GM21423 (cell line): ENCODE measurements around the gene SNED1.
"Not testable (repeated sequence)": the region's sequence is repeated elsewhere in the genome, so short reads cannot be mapped to it uniquely, and the experiment has no call there.

ENCODE experiments used
- ATAC-seq: cut with Tn5 transposase; IDR thresholded peaks from one replicate; pipeline ENCODE4 v1.9.1; 2021; ENCODE audit warnings: mild to moderate bottlenecking, moderate library complexity; ENCODE audit not compliant: unreplicated experiment

SNED1 gene

DNA sequence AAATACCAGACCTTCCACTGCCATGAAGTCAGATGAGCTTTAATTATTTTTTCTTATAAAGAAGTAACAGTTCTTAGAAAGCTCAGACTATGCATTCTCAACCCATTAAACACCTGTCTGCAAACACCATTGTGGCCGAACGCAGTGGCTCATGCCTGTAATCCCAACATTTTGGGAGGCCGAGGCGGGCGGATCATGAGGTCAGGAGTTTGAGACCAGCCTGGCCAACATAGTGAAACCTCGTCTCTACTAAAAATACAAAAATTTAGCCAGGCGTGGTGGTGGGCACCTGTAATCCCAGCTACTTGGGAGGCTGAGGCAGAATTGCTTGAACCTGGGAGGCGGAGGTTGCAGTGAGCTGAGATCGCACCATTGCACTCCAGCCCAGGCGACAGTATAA, 106.2 kb downstream of the SNED1 start:
- ATAC-seq: not testable (repeated sequence)

DNA sequence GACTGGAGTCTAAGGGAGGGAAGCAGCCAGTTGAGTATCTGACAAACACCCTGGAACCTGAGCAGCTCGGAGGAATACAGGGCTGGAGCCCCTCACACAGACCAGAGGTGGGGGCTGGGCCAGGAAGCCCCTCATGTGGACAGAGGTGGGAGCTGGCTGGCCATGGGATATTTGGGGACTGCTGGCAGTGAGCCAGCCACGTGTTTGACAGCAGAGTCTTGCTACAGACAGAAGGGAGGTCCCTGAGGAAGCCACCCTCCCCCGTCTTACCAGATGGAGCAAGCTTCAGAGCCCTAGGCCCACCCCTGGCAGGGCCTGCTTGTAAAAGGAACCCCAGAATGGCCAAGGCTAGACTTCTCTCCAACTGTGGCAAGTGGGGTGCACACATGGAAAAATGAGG, 107.2 kb downstream of the SNED1 start:
- no peak for ATAC-seq

DNA sequence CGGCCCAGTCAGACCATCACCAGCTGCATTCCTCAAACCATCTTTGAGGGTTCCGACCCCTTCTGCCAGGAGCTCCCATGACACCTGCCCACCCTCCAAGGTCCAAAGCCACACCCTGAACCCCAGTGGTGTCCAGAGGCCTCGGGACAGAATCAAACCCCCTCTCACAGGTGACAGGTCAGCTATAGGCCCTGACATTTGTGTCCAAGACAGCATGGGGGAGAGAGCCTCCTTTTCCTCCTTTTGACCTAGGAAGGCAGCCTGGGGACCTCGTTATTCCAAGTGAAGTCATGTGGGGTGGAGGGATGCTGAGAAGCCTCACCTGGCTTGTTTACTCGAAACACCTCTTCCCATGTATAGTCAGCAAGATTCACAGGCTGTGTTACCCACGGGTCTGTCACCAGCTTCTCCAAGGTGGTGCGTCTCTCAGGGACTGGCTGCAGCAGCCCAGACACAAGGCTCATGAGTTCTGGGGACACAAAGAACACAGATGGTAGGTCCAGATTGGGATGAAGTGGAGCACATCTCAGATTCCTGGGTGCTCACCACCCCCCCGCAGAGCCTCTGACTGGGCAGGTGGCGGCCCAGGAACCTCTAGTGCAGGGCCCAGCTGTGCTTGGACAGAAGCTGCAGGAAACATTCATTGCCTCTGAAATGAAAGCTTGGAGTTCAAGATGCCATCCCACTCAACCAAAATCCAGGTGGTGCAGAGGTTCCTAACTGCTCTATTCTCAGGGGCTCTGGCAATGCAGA, 108.8 kb downstream of the SNED1 start:
- no peak for ATAC-seq

DNA sequence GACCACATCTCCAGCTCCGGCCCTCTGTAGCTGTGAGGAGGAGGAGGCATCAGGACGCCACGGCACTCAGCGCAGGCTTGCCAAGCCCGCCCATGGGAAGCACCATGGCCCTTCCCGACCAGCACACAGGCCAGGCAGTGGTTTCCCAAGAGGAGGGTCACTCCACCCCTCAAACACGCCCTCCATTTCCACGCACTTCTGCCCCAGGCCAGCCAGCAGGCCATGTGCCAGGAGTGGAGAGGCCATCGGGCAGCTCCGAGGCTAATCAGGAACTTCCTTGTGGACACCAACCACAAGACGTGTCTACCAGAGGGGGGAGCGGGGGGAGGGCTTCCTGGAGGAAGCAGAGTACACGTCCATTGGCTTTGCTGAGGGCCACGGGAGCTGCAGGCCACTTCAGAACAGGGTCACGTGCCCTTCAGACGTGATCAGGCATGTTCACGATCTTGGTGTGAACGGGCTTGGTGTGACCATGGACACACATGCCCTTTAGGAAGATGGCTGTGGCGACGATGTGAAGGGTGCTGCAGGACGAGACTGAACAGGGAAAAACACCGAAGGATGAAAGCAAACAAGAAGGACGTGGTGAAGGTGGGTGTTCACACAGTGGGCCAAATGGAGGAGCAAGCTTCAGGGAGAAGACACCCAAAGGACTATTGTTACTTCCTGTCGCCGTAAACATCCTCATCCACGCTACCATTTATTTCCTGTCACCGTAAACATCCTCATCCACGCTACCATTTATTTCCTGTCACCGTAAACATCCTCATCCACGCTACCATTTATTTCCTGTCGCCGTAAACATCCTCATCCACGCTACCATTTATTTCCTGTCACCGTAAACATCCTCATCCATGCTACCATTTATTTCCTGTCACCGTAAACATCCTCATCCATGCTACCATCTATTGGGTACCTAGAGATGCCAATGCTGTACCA, 110.1 kb downstream of the SNED1 start:
- no peak for ATAC-seq

DNA sequence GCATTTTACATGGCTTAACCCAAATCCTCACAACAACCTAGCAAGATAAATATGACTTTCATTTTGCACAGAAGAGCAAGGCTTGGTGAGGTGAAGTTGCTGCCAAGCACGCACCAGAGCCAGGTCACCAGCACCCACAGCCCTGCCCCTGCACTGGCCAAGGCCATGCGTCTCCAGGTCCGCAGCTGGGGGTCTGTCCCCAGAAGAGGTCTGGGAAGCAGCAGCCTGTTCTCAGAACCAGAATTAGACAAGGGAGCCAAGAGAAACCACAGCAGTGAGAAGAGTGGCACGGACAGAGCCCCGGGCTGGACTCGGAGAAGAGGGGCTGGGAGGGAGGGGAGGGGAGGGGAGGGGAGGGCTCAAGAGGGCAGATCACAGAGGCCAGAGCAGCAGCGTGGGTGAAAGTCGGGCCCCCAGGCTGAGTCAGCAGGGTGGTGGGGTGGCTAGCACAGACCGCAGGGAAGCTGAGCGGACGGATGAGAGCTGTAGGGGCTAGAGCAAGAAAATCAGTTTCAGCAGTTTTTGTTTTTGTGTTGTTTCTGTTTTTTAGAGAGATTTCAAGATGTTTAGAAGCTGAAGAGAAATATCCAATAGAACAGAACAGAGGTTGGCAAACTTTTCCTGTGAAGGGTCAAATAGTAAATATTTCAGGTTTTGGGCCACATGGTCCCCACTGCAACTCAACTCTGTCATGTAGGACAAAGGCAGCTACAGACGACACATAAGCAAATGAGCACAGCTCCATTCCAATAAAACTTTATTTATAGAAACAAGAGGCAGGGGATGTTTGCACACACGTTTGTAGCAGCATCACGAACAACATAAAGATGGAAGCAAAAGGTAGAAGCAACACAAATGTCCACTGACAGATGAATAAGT, 111.0 kb downstream of the SNED1 start:
- ATAC-seq: no peak

DNA sequence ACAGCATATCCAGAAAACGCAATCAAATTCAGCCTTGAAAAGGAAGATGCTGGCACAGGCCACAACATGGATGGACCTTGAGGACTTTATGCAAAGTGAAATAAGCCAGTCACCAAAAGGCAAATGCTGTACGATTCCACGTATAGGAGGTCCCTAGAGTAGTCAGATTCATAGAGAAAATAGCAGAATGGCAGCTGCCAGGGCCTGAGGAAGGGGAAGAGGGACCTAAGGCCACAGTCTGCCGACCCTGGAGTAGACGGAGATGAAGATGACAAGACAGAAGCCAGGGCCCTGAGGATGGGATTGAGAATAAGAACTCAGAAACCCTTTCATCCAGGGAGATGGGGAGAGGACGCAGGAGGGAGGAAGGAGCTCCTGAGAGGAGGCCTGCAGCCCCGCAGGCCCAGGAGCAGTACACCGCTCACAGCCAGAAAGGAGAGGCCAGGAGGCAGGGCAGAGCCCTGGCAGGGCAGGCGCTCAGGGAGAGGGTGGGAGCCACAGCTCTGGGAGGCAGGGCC, 111.7 kb downstream of the SNED1 start:
- ATAC-seq: no peak

DNA sequence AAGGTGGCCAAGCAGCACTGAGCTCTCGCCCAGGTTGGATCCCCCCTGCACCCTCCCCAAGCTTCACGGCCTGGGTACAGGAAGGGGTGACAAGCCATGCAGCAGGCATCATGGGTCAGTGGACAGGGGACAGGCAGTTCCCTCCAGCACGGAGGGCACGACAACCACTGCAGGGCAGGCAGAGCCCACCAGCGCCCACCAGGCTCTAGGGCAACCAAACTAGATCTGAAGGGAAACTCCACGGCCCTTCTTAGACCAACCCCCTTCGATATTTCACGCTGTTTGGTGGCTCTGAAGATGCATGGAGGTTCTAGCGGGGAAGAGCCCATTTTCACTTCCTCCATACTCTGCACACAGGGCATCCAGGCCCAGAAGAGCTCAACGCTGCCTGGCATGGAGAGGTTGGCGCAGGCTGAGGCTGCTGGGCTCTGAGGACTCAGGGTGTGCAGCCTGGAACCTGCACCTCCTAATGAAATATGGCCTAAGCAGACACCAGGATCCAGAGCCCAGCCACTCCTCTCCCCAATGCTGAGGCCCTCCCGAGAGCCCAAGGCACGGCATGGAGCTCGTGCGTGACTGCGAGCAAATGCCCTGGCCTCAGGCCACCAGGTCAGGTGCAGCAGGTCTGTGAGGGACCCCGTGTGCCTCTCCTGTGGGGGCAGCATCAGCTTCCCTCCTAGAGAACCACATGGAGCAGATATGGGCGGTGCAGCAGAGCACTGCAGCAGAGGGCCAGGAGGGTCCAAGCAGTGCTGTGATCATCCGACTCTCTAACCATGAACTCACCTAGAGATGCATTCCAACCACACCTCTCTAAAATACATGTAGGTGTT, 112.4 kb downstream of the SNED1 start:
- no peak for ATAC-seq

DNA sequence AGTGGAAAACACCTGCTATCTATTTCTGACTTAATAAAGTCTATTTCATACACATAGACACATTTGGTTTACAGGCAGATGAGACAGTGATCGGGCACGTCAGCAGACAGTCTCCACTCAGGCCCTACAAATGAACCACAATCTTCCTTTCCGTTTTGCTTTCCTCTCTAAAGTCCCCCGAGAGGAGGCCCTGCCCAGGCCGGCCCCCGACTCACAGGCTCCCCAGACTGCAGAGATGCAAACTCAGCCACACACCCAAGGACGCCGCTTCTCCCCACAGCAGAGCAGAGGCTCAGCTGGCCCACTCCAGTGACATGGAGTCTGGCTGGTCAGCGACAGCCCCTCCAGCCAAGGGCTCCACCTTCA, 113.0 kb downstream of the SNED1 start:
- ATAC-seq: no peak

DNA sequence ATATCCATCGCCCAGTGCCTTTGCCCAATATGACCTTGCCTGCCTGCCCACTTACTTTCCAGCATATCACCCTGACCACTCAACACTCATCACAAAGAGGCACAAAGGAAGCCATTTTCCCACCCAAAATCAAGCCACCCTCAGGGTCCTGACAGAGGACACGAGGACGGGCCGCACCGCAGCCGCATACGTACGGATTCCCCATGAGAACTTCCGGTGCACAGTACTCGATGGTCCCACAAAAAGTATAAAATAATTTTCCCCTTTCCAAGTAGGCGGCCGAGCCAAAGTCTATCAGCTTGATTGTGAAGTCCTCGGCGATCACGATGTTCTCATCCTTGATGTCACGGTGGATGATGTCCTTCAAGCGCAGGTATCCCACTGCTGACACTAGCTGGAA, 113.6 kb downstream of the SNED1 start:
- ATAC-seq: no peak

DNA sequence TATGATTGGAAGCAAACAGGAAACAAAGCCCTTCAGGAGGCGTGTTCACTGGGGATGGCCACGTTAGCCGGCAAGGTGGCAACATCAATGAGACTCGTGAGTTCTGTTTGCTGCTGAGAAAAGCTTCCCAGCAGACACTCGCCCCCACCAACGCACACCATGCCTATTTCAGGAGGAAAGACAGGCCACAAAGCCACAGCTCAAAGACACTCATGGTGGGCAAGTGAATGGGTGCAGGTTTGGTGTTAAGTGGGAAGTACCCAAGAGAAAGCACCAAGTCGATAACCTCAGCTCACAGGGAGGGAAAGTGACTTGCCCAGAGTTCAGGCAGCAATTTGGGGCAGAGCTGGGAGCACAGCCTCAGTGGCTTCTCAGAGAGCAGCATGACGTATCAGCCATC, 114.2 kb downstream of the SNED1 start:
- no peak for ATAC-seq

DNA sequence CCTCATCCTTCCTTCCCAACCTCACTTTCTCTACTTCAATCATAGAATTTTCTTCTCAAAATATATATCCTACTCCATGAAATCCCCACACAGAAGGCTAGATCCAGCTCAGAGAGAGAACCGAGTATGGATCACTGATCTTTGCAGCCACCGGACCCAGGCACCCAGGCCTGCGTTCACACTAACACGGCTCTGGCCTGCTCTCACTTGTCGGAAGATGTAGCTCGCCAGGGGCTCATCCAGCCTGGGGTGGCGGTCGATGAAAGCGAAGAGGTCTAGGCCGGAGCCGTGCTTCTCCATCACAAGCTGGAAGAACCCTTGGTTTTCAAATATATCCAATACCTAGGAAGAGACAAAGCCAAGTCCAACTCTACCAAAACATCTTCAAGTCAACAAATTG, 116.4 kb downstream of the SNED1 start:
- no peak for ATAC-seq

DNA sequence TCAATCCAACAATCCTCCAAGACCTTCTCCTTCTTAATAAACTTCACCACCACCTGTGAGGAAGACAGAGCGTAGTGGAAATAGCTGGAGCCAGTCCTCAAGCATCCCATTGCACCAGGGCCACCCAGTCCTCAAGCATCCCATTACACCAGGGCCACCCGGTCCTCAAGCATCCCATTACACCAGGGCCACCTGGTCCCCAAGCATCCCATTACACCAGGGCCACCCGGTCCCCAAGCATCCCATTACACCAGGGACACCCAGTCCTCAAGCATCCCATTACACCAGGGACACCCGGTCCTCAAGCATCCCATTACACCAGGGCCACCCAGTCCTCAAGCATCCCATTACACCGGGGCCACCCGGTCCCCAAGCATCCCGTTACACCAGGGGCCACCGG, 116.9 kb downstream of the SNED1 start:
- no peak for ATAC-seq

DNA sequence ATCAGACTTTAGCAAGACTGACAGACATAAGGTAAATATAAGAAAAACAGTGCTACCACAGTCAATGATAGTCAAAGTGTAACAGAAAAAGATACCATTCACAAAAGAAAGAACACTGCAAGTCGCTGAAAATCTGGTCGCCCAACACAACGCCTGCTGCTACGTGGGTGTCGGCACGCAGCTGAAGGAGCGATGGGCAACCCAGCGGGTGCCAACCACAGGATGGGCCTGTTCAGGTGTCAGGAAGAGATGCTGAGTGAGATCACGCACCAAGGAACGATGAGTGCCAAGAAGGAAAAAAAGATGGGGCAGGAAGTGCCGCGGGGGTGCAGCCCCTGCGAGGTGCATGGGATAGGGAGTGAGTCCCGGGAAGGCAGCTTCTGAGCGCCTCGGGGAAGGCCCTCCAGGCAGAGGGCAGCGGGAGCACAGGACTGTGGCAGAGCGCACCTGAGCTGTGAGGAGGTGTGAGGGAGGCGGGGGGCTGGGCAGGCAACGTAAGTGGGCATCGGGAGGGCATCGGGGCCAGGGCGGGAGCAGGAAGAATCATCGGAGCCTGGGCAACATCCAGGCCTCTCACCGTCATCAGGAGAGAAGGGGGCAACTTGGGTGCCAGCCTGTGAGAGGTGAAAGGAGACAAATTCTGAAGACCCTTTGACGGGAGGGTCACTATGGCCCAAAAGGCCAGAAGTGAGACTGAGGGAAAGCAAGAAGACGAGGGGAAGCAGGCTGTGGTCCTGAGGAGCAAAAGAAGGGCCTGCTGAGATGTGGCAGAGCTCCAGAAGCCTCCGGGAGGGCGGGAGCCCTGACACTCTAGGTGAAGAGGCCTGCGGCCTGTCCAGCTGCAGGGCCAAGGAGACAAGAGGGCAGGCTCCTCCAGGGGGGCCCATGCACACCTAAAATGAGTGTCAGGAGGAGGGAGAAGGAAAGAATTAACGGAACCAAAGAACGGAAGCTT, 118.5 kb downstream of the SNED1 start:
- ATAC-seq: no peak

DNA sequence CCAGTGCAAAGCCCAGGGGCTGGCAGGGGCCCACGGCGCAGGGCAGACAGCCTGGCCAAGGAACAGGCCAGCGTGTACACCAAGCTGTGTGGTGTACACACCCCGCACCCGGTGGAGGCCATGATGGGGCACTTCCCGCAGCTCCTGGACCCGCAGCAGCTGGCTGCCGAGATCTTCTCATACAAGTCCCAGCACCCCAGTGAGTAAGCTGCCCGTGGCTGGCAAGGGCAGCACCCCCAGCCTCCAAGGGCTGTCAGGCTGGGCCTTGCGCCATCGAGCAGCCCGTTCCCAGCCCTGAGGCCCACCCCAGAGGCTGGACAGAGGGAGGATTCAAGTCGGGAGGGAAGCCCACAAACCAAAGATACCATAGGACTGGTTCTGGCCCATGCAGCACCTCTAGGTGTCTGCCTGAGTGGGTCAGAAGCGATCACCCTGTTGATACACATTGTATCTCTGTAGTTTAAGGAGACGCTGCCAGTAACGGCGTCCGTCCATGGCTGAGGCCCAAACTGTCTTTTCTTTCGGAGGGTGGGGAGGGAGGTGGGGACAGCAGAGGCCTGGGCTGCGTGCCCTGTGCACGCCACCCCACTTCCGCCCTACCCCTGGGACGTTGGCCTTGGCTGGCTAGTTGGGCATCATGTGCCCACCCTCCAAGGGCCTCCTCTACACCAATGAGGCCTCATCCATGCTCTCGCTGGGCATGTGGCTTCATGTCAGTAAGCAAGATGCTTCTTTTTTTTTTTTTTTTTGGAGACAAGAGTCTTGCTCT, 120.5 kb downstream of the SNED1 start:
- ATAC-seq: no peak

DNA sequence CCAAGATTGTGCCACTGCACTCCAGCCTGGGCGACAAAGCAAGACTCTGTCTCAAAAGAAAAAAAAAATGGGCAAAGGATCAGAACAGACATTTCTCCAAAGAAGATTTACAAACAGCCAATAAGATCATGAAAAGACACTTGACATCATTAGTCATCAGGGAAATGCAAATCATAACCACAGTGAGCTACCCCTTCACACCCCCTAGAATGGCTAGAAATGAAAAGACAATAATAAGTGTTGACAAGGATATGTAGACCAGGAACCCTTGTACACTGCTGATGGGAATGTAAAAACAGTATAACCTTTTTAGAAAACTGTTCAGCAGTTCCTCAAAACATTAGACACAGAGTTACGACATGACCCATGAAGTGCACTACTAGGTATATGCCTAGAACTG, 122.0 kb downstream of the SNED1 start:
- no peak for ATAC-seq

DNA sequence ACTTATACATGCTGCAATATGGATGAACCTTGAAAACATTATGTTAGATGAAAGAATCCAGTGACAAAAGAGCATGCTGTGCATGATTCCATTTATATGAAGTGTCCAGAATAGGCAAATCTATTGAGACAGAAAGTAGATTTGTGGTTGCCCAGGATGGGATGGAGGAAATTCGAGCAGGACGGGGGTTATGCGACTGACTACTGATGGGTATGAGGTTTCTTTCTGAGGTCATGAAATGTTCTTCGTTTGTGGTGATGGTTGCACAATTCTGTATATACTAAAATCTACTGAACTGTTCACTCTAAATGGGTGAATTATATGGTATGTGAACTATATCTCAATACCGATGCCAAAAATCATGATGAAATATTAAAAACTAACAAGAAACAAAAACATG, 122.6 kb downstream of the SNED1 start:
- ATAC-seq: no peak

DNA sequence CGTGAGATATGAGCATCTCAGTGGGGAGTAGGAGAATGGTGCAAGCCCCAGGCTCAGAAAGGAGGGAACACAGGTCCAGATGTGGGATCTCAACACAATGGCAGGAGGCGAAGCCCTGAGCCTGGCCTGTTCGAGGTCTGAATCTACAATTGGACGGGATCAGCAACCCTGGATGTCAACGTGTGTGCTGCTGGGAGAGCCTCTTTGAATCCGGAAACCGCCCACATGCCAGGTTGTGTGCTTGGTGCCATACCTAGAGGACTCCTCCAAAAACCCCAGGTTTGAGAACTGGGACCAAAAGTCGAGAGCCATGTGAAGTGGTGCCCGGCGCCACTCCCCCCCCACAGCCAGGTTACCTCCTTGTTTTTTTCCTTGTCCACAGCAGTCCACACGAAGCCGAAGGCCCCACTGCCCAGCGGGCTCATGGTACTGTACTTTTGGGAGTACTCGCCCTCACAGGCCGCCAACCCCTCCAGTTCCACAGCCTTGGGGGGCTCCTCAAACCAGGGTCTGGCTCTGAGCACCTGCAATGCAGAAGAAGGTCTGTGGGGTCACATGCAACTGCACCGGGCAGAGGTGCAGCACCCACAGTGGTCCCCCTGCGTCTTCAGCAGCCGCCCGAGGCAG, 124.1 kb downstream of the SNED1 start:
- ATAC-seq: no peak
